ENCODE data around the gene CACNA1I.

CACNA1I gene

GRCh38 chr22:39569066-39569465 lies 1.5 kb upstream of the CACNA1I start:
- no peak for DNase-seq

GRCh38 chr22:39570226-39570625 lies 327 bp upstream of the CACNA1I start:
- DNase-seq, result no peak

GRCh38 chr22:39571538-39571937 lies 985 bp downstream of the CACNA1I start:
- DNase-seq, result no peak

DNA sequence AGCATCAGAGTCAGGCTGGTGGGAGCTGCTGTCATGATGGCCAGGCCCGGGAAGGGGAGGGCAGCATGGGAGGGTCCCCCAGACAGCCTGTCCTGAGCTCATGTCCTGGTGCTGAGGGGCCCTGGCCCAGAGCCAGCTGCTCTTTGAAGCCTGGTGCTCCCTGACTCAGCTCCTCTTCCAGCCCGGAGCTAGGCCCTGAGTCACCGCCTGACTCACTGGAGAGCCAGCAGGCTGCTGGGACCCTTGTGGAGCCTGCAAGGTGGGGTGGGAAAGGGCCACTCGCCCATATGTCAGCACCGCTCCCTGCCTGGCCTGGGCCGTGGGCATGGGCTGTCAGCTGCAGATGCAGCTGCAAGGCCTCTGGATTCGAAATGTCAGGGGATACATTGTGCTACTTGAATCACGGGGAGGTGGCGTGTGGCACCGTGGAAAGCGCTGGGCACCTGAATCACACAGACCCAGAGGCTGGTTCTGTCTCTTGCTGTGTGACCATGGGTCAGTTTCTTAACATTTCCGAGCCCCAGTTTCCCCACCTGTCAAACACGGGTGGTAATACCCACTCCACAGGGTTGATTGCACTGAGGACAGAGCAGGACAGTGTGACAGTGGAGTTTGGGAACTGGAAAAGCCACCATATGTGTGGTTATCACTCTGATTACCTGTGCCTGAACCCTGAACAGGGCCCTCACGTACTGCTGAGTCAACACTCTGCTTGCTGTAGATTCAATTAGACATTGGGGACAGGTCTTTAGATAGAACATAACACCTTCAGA lies 4.4 kb downstream of the CACNA1I start:
- no peak for DNase-seq

- DNase-seq, result no peak
Observed at GRCh38 chr22:39575552-39575825, 4.9 kb downstream of the CACNA1I start.

DNA sequence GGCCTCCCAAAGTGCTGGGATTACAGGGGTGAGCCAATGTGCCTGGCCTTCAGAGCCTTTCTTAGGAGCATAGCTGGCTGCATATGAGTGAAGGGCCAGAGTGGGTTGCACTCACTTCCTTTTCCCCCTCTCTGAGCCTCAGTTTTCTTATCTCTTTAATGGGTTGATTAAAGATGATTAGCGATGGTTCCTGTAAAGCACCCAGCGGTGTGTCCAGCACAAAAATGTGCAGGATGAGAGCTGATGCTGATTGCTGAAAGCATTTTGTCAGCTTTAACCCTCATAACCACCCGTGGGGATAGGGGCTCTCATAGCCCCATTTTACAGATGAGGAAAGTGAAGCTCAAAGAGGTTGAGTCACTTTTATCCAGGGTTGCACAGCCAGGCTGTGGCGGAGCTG lies 5.5 kb downstream of the CACNA1I start:
- no peak for DNase-seq

DNA sequence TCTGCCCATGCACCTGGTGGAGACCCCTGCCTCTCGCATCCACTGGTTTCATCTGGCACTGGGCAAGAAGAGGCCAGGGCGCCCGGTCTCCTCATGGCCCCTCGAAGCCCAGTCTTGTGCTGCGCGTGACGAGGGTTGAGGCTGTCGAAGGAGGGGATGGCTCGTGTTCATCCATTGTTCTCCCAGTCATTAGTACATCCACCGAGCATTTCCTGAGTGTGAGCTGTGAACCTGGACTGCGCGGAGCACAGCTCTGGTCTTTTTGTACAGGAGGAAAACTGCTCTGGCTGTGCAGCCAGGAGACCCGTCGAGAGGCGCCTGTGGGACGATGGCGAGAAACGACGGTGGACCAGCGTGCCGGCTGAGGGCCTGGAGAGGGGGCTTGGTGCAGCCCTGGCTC lies 6.8 kb downstream of the CACNA1I start:
- DNase-seq, result no peak

DNA sequence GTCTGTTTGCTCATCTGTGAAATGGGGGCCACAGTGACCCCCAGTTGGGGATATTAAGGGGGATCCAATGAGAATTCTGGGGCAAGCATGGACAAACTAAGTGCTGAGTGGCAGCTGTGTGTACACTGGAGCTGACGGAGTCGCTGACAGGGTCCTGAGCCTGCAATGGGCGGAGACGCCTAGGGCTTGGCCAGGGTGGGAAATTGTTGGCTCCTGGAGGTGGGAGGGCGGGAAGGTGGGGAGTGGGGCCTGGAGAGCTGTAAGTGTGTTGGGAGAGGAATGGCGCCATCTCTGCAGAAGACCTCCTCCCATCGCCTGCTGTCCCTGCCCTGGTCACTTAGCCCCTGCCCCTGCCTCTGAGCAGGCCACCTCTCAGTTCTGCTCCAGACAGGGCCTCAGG lies 7.3 kb downstream of the CACNA1I start:
- DNase-seq, result no peak

DNA sequence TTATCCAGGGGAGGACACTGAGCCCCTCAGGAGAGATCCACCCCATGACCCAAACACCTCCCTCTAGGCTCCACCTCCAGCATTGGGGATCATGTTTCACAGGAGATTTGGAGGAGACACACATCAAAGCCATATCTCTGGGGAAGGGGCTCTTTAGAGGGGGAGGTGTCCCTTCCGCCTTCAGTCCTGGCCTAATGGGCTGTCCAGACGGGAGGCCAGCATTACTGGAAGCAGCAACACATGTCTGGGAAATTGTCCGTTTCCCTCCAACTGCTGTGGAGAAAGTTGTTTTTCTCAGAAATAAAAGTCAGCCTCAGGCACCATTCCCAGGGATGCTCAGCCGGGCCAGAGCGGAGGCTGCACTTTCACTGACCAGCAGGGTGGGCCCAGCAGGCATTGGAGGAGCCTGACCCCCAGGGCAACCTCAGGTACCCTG lies 9.5 kb downstream of the CACNA1I start:
- no peak for DNase-seq

GRCh38 chr22:39580795-39581194 lies 10.2 kb downstream of the CACNA1I start:
- DNase-seq, result no peak

- DNase-seq, result no peak
Observed at GRCh38 chr22:39581303-39581702, 10.8 kb downstream of the CACNA1I start.

- no peak for DNase-seq
Observed at GRCh38 chr22:39583066-39583667, 12.6 kb downstream of the CACNA1I start.

GRCh38 chr22:39589875-39590274 lies 19.3 kb downstream of the CACNA1I start:
- DNase-seq, result no peak

GRCh38 chr22:39592081-39593065 lies 21.8 kb downstream of the CACNA1I start:
- DNase-seq, result no peak

DNA sequence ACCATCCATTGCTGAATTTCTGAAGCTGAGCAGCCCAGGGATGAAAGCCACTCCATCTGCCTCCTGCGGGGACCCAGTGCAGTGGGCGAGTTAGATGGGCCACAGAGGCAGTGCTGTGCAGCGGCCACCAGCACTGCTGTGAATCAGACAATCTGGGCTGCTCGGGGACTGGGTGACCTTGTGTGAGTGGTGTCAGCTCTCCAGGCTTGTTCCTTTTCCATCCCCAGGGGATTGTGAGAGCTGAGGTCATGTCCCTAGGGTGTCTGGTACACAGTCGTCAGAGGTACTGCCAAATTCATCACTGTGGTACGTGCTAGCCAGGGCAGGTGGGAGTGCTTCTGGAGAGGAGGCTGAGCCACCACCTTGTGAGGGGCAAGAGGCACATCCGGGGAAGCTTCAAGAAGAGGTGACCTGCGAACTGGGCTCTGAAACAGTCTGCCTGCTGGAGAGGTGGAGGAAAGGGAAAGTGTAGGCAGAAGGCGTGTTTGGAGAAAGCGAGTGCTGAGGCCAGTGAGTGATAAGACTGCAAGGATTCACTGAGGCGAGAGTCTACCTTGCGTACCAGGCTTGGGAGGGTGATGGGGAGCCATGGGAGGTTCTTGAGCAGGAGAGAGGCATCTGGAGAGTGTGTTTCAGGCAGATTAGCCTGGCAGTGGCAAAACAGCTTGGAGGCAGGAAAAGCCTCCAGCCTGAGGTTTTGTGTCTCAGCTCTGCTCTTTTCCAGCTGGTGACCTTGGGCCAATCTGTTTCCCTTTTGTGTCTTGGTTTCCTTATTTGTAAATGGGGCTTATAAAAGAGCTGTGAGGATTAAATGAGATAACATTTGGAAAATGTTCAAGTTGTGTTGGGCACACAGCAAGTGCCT lies 22.7 kb downstream of the CACNA1I start:
- DNase-seq, result no peak

DNA sequence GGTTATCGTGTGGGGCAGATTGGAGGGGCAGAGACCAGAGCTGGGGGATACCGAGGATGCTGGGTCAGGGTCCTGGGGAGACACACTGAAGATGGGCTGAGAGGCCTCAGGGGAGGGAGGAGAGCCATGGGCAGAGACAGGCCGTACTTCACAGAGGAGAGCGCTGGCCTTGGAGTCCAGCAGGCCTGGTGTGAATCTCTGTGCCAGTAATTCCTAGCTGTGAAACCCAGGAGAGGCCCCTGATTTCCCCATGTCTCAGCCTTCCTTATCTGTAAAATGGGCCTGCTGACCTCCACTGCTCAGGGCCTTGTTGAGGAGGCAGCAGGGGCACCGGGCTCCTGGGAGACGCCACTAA lies 23.4 kb downstream of the CACNA1I start:
- DNase-seq, result no peak

- DNase-seq, result no peak
Observed at GRCh38 chr22:39594411-39594810, 23.9 kb downstream of the CACNA1I start.

DNA sequence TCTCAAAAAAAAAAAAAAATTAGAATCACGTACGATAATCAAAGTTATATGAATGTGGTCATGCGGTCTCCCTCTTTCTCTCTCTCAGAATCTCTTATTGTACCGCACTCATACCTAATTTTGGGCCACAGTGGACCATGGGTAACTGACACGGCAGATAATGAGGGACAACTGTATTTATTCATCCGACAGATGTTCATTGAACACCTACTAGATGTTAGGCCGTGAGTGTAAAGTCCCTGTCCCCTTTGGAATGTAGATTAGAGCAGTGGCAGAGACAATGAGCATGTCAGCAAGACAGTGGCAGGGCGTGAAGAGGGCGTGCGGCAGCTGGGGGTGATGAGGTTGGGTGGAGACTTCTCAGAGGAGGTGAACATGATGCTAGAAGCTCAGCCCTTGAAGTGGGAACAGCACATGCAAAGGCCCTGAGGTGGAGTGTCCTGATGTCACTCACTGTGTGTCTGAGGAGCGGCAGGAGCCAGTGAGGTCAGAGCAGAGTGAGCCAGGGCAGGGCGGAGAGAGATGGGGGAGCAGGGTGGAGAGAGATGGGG lies 25.1 kb downstream of the CACNA1I start:
- DNase-seq, result no peak

GRCh38 chr22:39596601-39597000 lies 26.0 kb downstream of the CACNA1I start:
- no peak for DNase-seq

DNA sequence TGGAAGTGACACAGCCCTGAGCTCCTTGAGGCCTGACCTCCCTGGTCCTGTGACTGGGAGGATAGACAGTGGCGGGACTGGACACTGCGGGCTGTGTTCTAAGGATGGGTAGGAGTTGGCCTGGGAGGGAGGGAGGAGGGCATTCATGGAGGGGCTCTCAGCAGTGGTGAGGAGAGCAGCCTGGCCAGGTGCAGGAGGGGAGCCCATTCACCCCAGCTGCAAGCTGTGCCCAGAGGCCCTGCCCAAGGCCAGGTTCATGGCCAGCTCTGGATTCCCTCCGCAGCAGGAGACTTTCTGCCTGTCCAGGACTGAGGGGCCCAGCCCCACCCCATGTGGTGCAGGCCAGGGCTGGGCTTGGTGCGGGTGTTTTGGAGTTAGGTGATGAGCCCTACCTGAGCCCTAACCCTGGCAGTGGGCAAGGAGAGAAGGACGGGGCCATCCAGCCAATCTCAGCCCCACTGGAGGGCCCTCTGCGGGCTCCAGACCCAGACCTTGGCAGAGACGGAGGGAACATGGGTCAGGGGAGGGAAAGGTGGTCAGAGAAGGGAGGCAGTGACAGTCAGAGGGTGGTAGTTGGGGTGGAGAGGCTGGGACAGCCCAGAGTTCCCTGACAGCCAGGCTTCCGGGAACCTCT lies 26.8 kb downstream of the CACNA1I start:
- no peak for DNase-seq

DNA sequence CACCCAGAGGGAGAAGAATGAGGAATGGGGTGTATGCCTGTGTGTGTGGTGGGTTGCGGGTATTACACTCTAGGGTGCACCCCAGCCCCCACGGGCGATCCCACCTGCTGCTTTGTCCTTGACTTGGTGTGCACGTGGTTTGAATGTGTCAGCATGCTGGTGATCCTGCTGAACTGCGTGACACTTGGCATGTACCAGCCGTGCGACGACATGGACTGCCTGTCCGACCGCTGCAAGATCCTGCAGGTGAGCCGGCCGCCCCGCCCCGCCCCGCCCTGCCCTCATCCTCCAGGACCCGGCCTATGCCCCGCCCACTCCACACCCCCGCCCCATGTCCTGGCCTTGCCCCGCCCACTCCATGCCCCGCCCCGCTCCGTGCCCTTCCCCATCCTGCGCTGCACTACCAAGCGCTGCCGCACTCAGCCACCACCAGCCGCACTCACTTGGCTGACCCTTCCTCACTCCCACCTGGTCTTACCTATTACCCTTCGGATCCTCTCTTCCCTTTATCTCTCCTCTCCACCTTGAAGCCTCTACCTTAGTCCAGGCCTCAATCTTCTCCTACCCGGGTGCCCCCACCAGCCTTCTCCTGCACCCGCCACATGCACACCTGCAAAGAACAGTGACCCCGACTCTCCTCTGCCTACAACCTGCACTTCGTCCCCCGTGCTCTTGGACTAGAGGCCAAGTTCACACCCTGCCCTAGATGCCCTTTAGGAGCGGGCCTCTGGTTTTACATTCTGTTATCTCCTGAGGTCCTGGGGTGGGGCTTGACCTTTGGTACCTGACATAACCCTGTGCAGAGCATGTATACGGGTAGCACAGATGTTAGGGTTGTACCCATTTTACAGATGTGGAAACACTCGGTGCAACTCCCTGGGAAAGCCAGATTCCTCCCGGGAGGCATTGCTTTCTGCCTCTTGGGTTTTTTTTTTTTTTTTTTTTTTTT lies 27.7 kb downstream of the CACNA1I start:
- DNase-seq, result no peak

Measured in NCI-H510A treated with DMSO at 0.1 percent for 48 hours (cell line).